GM21786 (cell line): Measurements from ENCODE around the gene PSMD14.
"Not testable (repeated sequence)": the region's sequence is repeated elsewhere in the genome, so short reads cannot be mapped to it uniquely, and the experiment has no call there.

Source experiments
- ATAC-seq: cut with Tn5 transposase; IDR thresholded peaks from one replicate; pipeline ENCODE4 v1.9.1; 2021; ENCODE audit not compliant: unreplicated experiment

The PSMD14 gene

GRCh38 chr2:161332371-161332967, 24.2 kb downstream of the PSMD14 start:
- no peak for ATAC-seq

GRCh38 chr2:161335626-161336025, 27.4 kb downstream of the PSMD14 start:
- no peak for ATAC-seq

GRCh38 chr2:161337247-161337646, 29.0 kb downstream of the PSMD14 start:
- no peak for ATAC-seq

- not testable (repeated sequence) for ATAC-seq
Observed at GRCh38 chr2:161339532-161339931, 31.3 kb downstream of the PSMD14 start.

GRCh38 chr2:161340930-161341413, 32.7 kb downstream of the PSMD14 start:
- ATAC-seq: not testable (repeated sequence)

GRCh38 chr2:161343235-161343634, 35.0 kb downstream of the PSMD14 start:
- ATAC-seq: no peak

GRCh38 chr2:161344692-161345091, 36.5 kb downstream of the PSMD14 start:
- ATAC-seq: no peak

GRCh38 chr2:161351678-161352077, 43.5 kb downstream of the PSMD14 start:
- ATAC-seq: no peak

GRCh38 chr2:161352719-161353118, 44.5 kb downstream of the PSMD14 start:
- ATAC-seq: no peak

GRCh38 chr2:161353543-161353942, 45.3 kb downstream of the PSMD14 start:
- ATAC-seq: no peak

- no peak for ATAC-seq
Observed at GRCh38 chr2:161354106-161354505, 45.9 kb downstream of the PSMD14 start.

GRCh38 chr2:161355106-161355505, 46.9 kb downstream of the PSMD14 start:
- no peak for ATAC-seq

GRCh38 chr2:161355983-161356382, 47.8 kb downstream of the PSMD14 start:
- ATAC-seq: no peak

GRCh38 chr2:161357097-161357496, 48.9 kb downstream of the PSMD14 start:
- no peak for ATAC-seq

- ATAC-seq: no peak
Observed at GRCh38 chr2:161358838-161359237, 50.6 kb downstream of the PSMD14 start.

GRCh38 chr2:161360095-161360654, 52.0 kb downstream of the PSMD14 start:
- ATAC-seq: not testable (repeated sequence)

GRCh38 chr2:161362568-161363166, 54.4 kb downstream of the PSMD14 start:
- ATAC-seq: no peak

GRCh38 chr2:161367675-161368074, 59.5 kb downstream of the PSMD14 start:
- no peak for ATAC-seq

GRCh38 chr2:161369311-161369710, 61.1 kb downstream of the PSMD14 start:
- ATAC-seq: no peak

GRCh38 chr2:161370981-161371380, 62.8 kb downstream of the PSMD14 start:
- no peak for ATAC-seq

GRCh38 chr2:161371869-161372268, 63.6 kb downstream of the PSMD14 start:
- ATAC-seq: no peak

GRCh38 chr2:161373942-161374341, 65.7 kb downstream of the PSMD14 start:
- no peak for ATAC-seq
